Stimulated activated CD4-positive, alpha-beta T cell treated with anti-CD3 and anti-CD28 coated beads, Interleukin-12 subunit alpha, Interleukin-12 subunit beta, amount 100 ng/mL, for 48 hours (primary cell): ENCODE measurements around the gene CD47.

Experiments used
- DNase-seq, 3 donors: peaks; one replicate each; pipeline ENCODE4 v3.0.0-alpha.2; 2020; ENCODE audit warnings: low read depth in 2 of 3, low spot score in 1 of 3

The CD47 gene

GRCh38 chr3:108090701-108091497 lies at the start of gene CD47:
Gene CD47, minus strand, starts transcription at chr3:108091031. Its CDS starts 123 bp downstream, at chr3:108090908.
- DNase-seq = peak; percentile 88 to 96 (median 90)

GRCh38 chr3:108137460-108137814 lies 46.6 kb upstream of the CD47 start:
- DNase-seq = no peak

GRCh38 chr3:108136561-108137459 lies 46.0 kb upstream of the CD47 start:
- no peak for DNase-seq

GRCh38 chr3:108134555-108134880 lies 43.7 kb upstream of the CD47 start:
- no peak for DNase-seq

GRCh38 chr3:108133858-108134554 lies 43.2 kb upstream of the CD47 start:
- DNase-seq = no peak

- DNase-seq = no peak
Observed at GRCh38 chr3:108133048-108133369, 42.2 kb upstream of the CD47 start.

- DNase-seq = no peak
Observed at GRCh38 chr3:108131475-108132134, 40.8 kb upstream of the CD47 start.

- DNase-seq = no peak
Observed at GRCh38 chr3:108130701-108131474, 40.1 kb upstream of the CD47 start.

GRCh38 chr3:108130236-108130635 lies 39.4 kb upstream of the CD47 start:
- DNase-seq = no peak

- DNase-seq = peak; percentile 31 to 38 (median 32)
Observed at GRCh38 chr3:108127301-108127988, 36.6 kb upstream of the CD47 start.

- DNase-seq = no peak
Observed at GRCh38 chr3:108126348-108126747, 35.5 kb upstream of the CD47 start.

- DNase-seq = peak; percentile 27 to 39 (median 33)
Observed at GRCh38 chr3:108125550-108126071, 34.8 kb upstream of the CD47 start.

- no peak for DNase-seq
Observed at GRCh38 chr3:108125153-108125543, 34.3 kb upstream of the CD47 start.

- peak; percentile 53 to 72 (median 70) for DNase-seq
Observed at GRCh38 chr3:108124337-108125152, 33.7 kb upstream of the CD47 start.

GRCh38 chr3:108123326-108123725 lies 32.5 kb upstream of the CD47 start:
- no peak for DNase-seq

- DNase-seq = no peak
Observed at GRCh38 chr3:108122276-108122675, 31.4 kb upstream of the CD47 start.

GRCh38 chr3:108119398-108120104 lies 28.7 kb upstream of the CD47 start:
- DNase-seq = no peak
